Muscle of back (tissue), 11 donors: ENCODE results near the gene ZNF593. TPM values are rescaled to one million over a fixed set of nuclear protein-coding genes. Genes with fewer than 3 reads are reported as not detected.
A peak's percentile ranks its signal among the peaks of the same experiment; 100 is the strongest.

ENCODE experiments used
- DNase-seq, 3 donors: peaks; one replicate each; pipeline versions ENCODE4 v3.0.0 to v3.0.0-alpha.2; 2013
- polyA plus RNA-seq, 10 donors: library from polyadenylated mRNA; unstranded; fragments of 120-200 nt; gene quantifications; one replicate each; pipeline ENCODE4 v1.2.1, GENCODE V29; 2013; ENCODE audit not compliant: insufficient read length in 10 of 10

ZNF593 gene
- polyA plus RNA-seq, 10 donors, result 10.3 to 21.7 (median 16.6) TPM

- peak; percentile 69 to 86 (median 76) for DNase-seq
These were observed 24.4 kb upstream of the ZNF593 start for GRCh38 chr1:26145041-26145959.

- DNase-seq, result no peak
These were observed 23.8 kb upstream of the ZNF593 start for GRCh38 chr1:26145960-26146294.

GRCh38 chr1:26148887-26149286, 20.8 kb upstream of the ZNF593 start:
- DNase-seq, result no peak

- DNase-seq, result no peak
These were observed 15.7 kb upstream of the ZNF593 start for GRCh38 chr1:26153966-26154532.

- no peak for DNase-seq
These were observed 15.0 kb upstream of the ZNF593 start for GRCh38 chr1:26154750-26155149.

GRCh38 chr1:26155370-26156284, 14.1 kb upstream of the ZNF593 start:
- no peak for DNase-seq

- no peak for DNase-seq
These were observed 13.2 kb upstream of the ZNF593 start for GRCh38 chr1:26156285-26157038.

GRCh38 chr1:26158271-26158907, 11.3 kb upstream of the ZNF593 start:
- no peak for DNase-seq

GRCh38 chr1:26158908-26159742, 10.6 kb upstream of the ZNF593 start, which contains the start of gene FAM110D:
Gene FAM110D (plus strand): TSS chr1:26159079. CDS start chr1:26161292, 2,213 bp downstream.
- DNase-seq, result peak in 1 of 3 donors; percentile 39

GRCh38 chr1:26159743-26160039, 10.0 kb upstream of the ZNF593 start:
- DNase-seq, result no peak

GRCh38 chr1:26160527-26161414, 8.9 kb upstream of the ZNF593 start:
- no peak for DNase-seq

- peak in 2 of 3 donors; percentile 67 to 83 for DNase-seq
These were observed 8.1 kb upstream of the ZNF593 start for GRCh38 chr1:26161415-26162219.

- no peak for DNase-seq
These were observed 7.4 kb upstream of the ZNF593 start for GRCh38 chr1:26162220-26162709.

GRCh38 chr1:26163684-26164035, 6.0 kb upstream of the ZNF593 start:
- DNase-seq, result no peak

- DNase-seq, result peak in 1 of 3 donors; percentile 76
These were observed 5.5 kb upstream of the ZNF593 start for GRCh38 chr1:26164036-26164860.

- no peak for DNase-seq
These were observed 4.6 kb upstream of the ZNF593 start for GRCh38 chr1:26164861-26165842.
